Measurements from ENCODE around the gene RAB1B.
"Not testable (repeated sequence)": the region's sequence is repeated elsewhere in the genome, so short reads cannot be mapped to it uniquely, and the experiment has no call there.

Gene RAB1B

GRCh38 chr11:66239511-66239910 is 28.9 kb upstream of the RAB1B start:
- DNase-seq (ENCODE audit: low read depth in 2 of 3, low spot score in 2 of 3): no peak

GRCh38 chr11:66239998-66240780 is 28.2 kb upstream of the RAB1B start:
- no peak for DNase-seq (ENCODE audit: low read depth in 2 of 3, low spot score in 2 of 3)

GRCh38 chr11:66240781-66241136 is 27.7 kb upstream of the RAB1B start:
- no peak for DNase-seq (ENCODE audit: low read depth in 2 of 3, low spot score in 2 of 3)

GRCh38 chr11:66242095-66242765 is 26.2 kb upstream of the RAB1B start:
- no peak for DNase-seq (ENCODE audit: low read depth in 2 of 3, low spot score in 2 of 3)

GRCh38 chr11:66243782-66244535 is 24.5 kb upstream of the RAB1B start:
- no peak for DNase-seq (ENCODE audit: low read depth in 2 of 3, low spot score in 2 of 3)

- DNase-seq (ENCODE audit: low read depth in 2 of 3, low spot score in 2 of 3): no peak
Measured at GRCh38 chr11:66247295-66247694, 21.1 kb upstream of the RAB1B start.

- no peak for DNase-seq (ENCODE audit: low read depth in 2 of 3, low spot score in 2 of 3)
Measured at GRCh38 chr11:66247801-66248200, 20.6 kb upstream of the RAB1B start.

- no peak for DNase-seq (ENCODE audit: low read depth in 2 of 3, low spot score in 2 of 3)
Measured at GRCh38 chr11:66248903-66249302, 19.5 kb upstream of the RAB1B start.

- no peak for DNase-seq (ENCODE audit: low read depth in 2 of 3, low spot score in 2 of 3)
Measured at GRCh38 chr11:66251809-66252208, 16.6 kb upstream of the RAB1B start.

- not testable (repeated sequence) for DNase-seq (ENCODE audit: low read depth in 2 of 3, low spot score in 2 of 3)
Measured at GRCh38 chr11:66253081-66253480, 15.4 kb upstream of the RAB1B start.

- no peak for DNase-seq (ENCODE audit: low read depth in 2 of 3, low spot score in 2 of 3)
Measured at GRCh38 chr11:66258473-66258893, 10.0 kb upstream of the RAB1B start.

GRCh38 chr11:66259225-66259624 is 9.2 kb upstream of the RAB1B start:
- no peak for DNase-seq (ENCODE audit: low read depth in 2 of 3, low spot score in 2 of 3)

- DNase-seq (ENCODE audit: low read depth in 2 of 3, low spot score in 2 of 3): no peak
Measured at GRCh38 chr11:66259956-66260355, 8.5 kb upstream of the RAB1B start.

- no peak for DNase-seq (ENCODE audit: low read depth in 2 of 3, low spot score in 2 of 3)
Measured at GRCh38 chr11:66261578-66261977, 6.9 kb upstream of the RAB1B start.

GRCh38 chr11:66262191-66262590 is 6.2 kb upstream of the RAB1B start:
- no peak for DNase-seq (ENCODE audit: low read depth in 2 of 3, low spot score in 2 of 3)

GRCh38 chr11:66262696-66263095 is 5.7 kb upstream of the RAB1B start:
- no peak for DNase-seq (ENCODE audit: low read depth in 2 of 3, low spot score in 2 of 3)

GRCh38 chr11:66263231-66263630 is 5.2 kb upstream of the RAB1B start:
- DNase-seq (ENCODE audit: low read depth in 2 of 3, low spot score in 2 of 3): no peak

GRCh38 chr11:66263785-66264184 is 4.7 kb upstream of the RAB1B start:
- DNase-seq (ENCODE audit: low read depth in 2 of 3, low spot score in 2 of 3): no peak

- no peak for DNase-seq (ENCODE audit: low read depth in 2 of 3, low spot score in 2 of 3)
Measured at GRCh38 chr11:66264383-66264782, 4.1 kb upstream of the RAB1B start.

GRCh38 chr11:66264914-66265313 is 3.5 kb upstream of the RAB1B start:
- no peak for DNase-seq (ENCODE audit: low read depth in 2 of 3, low spot score in 2 of 3)

- DNase-seq (ENCODE audit: low read depth in 2 of 3, low spot score in 2 of 3): no peak
Measured at GRCh38 chr11:66265531-66266377, 2.7 kb upstream of the RAB1B start.

Data from activated CD8-positive, alpha-beta memory T cell treated with anti-CD3 and anti-CD28 coated beads for 48 hours (primary cell).